Esophagus muscularis mucosa (tissue), 4 donors: Measurements from ENCODE around the gene TERT. TPM values are rescaled to one million over a fixed set of nuclear protein-coding genes. Genes with fewer than 3 reads are reported as not detected.

Experiments
- DNase-seq: peaks from one replicate; pipeline ENCODE4 v3.0.0-alpha.2; 2017; ENCODE audit errors: extremely low spot score
- H3K27ac ChIP-seq, 4 donors: fragments of 200-600 bp; sonication (generic); replicated peaks in 1 of 4; 1 replicate in 3 of 4; 2 replicates in 1 of 4; pipeline ENCODE4 v1.5.1; 2016 to 2019; ENCODE audit warnings: mild to moderate bottlenecking in 1 of 4
- H3K27me3 ChIP-seq, 4 donors: fragments of 200-600 bp; sonication (generic); one replicate each; pipeline versions ENCODE4 v1.5.1 to v1.6.0; 2016 to 2019
- H3K36me3 ChIP-seq, 4 donors: fragments of 200-600 bp; sonication (generic); one replicate each; pipeline ENCODE4 v1.5.1; 2016 to 2019
- H3K4me1 ChIP-seq, 4 donors: fragments of 200-600 bp; sonication (generic); one replicate each; pipeline ENCODE4 v1.5.1; 2016 to 2019
- H3K4me3 ChIP-seq, 4 donors: fragments of 200-600 bp; sonication (generic); 1 replicate in 2 of 4; 2 replicates in 2 of 4; pipeline ENCODE4 v1.5.1; 2016 to 2019; ENCODE audit warnings: mild to moderate bottlenecking in 4 of 4, moderate library complexity in 1 of 4
- H3K9me3 ChIP-seq, 4 donors: fragments of 200-600 bp; sonication (generic); 1 replicate in 3 of 4; 2 replicates in 1 of 4; pipeline ENCODE4 v1.5.1; 2016 to 2019
- CTCF ChIP-seq, 3 experiments: fragments of 200-600 bp in 2 of 3; fragments of 450-650 bp in 1 of 3; sonication (generic) in 2 of 3; IDR thresholded peaks; one replicate each; pipeline ENCODE4 v1.5.1; 2017 to 2019; ENCODE audit warnings: antibody characterized with exemption in 3 of 3, mild to moderate bottlenecking in 2 of 3, moderate library complexity in 1 of 3
- EP300 ChIP-seq: sonication (generic); formaldehyde crosslinking; IDR thresholded peaks from one replicate; pipeline ENCODE4 v1.6.1; 2017; ENCODE audit warnings: antibody characterized with exemption
- POLR2A ChIP-seq: fragments of 450-650 bp; IDR thresholded peaks from one replicate; pipeline ENCODE4 v1.6.1; 2017; ENCODE audit warnings: antibody characterized with exemption, moderate library complexity, mild to moderate bottlenecking, low read depth
- POLR2AphosphoS5 ChIP-seq, 2 donors: sonication (generic); formaldehyde crosslinking; IDR thresholded peaks; one replicate each; pipeline ENCODE4 v1.6.1; 2017; ENCODE audit warnings: antibody characterized with exemption in 2 of 2
- WGBS: methylation state at CpG from one replicate; pipeline ENCODE4 v1.1.5; 2018; 5-methylcytosine and 5-hydroxymethylcytosine counted together
- intact Hi-C: fragments of 100-400 bp; cut with DNase I; formaldehyde crosslinking; loops from one replicate; pipeline ENCODE4 v1.15.1; 2023
- total RNA-seq, 4 donors: library from RNA; depleted of rRNA; stranded (reverse); fragments of >200 nt; gene quantifications; one replicate each; pipeline versions ENCODE4 v1.1.0 to v1.2.1, GENCODE V29; 2016

The TERT gene
- total RNA-seq, 4 donors from 2014 or later, result not detected

- no peak for TF ChIP-seq EP300
- TF ChIP-seq POLR2A, result no peak
- no peak for TF ChIP-seq CTCF (IDR thresholded peaks at IDR 0.05)
- TF ChIP-seq POLR2AphosphoS5 (IDR thresholded peaks at IDR 0.05), result no peak
- no peaks in the 10 kb centered on the region for H3K36me3 ChIP-seq
- no peak for DNase-seq
- no peak overlapping the region for H3K4me3 ChIP-seq
- no peaks in the 10 kb centered on the region for H3K4me1 ChIP-seq
- no peaks in the 10 kb centered on the region for H3K9me3 ChIP-seq
- H3K27ac ChIP-seq, result no peak overlapping the region
- intact Hi-C loops, result no loop called here
- H3K27me3 ChIP-seq, result peaks cover 0 to 73% (median 4%) of the 10 kb centered on the region in 4 donors
- 60% methylated on average over 2 of the region's 2 CpGs for whole genome bisulfite sequencing
These were observed 85.4 kb downstream of the TERT start for GRCh38 chr5:1209489-1209852.

- H3K27me3 ChIP-seq, result peaks cover 0 to 73% (median 4%) of the 10 kb centered on the region in 4 donors
- WGBS, result 70% methylated on average over 7 of the region's 24 CpGs
- no peak overlapping the region for H3K4me3 ChIP-seq
- no peak for DNase-seq
- no peaks in the 10 kb centered on the region for H3K4me1 ChIP-seq
- no peak overlapping the region for H3K27ac ChIP-seq
- TF ChIP-seq EP300 (no peak), CTCF (IDR thresholded peaks at IDR 0.05) (peak in 1 of 3 experiments; percentile 14)
- H3K9me3 ChIP-seq, result no peaks in the 10 kb centered on the region
- intact Hi-C loops, result no loop called here
- no peaks in the 10 kb centered on the region for H3K36me3 ChIP-seq
These were observed 86.0 kb downstream of the TERT start for GRCh38 chr5:1208743-1209488.

- TF ChIP-seq POLR2AphosphoS5 (IDR thresholded peaks at IDR 0.05) (no peak), POLR2A (no peak), EP300 (no peak), CTCF (IDR thresholded peaks at IDR 0.05) (no peak)
- no peak overlapping the region for H3K27ac ChIP-seq
- WGBS, result 80% methylated on average over 6 of the region's 17 CpGs
- no peak for DNase-seq
- H3K4me3 ChIP-seq, result no peak overlapping the region
- H3K27me3 ChIP-seq, result peaks cover 0 to 73% (median 4%) of the 10 kb centered on the region in 4 donors
- no peaks in the 10 kb centered on the region for H3K36me3 ChIP-seq
- H3K4me1 ChIP-seq, result no peaks in the 10 kb centered on the region
- H3K9me3 ChIP-seq, result no peaks in the 10 kb centered on the region
- intact Hi-C loops, result no loop called here
These were observed 86.6 kb downstream of the TERT start for GRCh38 chr5:1208221-1208742.

GRCh38 chr5:1207555-1207954, 87.3 kb downstream of the TERT start:
- no peaks in the 10 kb centered on the region for H3K36me3 ChIP-seq
- no peak for DNase-seq
- no peak overlapping the region for H3K27ac ChIP-seq
- H3K4me3 ChIP-seq, result no peak overlapping the region
- intact Hi-C loops, result no loop called here
- peaks cover 0 to 80% (median 4%) of the 10 kb centered on the region in 4 donors for H3K27me3 ChIP-seq
- no peaks in the 10 kb centered on the region for H3K4me1 ChIP-seq
- WGBS, result 65% methylated on average over 6 of the region's 6 CpGs
- no peaks in the 10 kb centered on the region for H3K9me3 ChIP-seq
- TF ChIP-seq CTCF (IDR thresholded peaks at IDR 0.05), result no peak
- TF ChIP-seq POLR2AphosphoS5 (IDR thresholded peaks at IDR 0.05), result no peak
- TF ChIP-seq POLR2A, result no peak
- TF ChIP-seq EP300, result no peak
